ENCODE results near the gene TACR2. TPM values are rescaled to one million over a fixed set of nuclear protein-coding genes. Genes with fewer than 3 reads are reported as not detected.

TACR2 gene
- total and polyA plus RNA-seq, 4 donors: 0.31 to 2.5 (median 0.49) TPM; not detected in 1

DNA sequence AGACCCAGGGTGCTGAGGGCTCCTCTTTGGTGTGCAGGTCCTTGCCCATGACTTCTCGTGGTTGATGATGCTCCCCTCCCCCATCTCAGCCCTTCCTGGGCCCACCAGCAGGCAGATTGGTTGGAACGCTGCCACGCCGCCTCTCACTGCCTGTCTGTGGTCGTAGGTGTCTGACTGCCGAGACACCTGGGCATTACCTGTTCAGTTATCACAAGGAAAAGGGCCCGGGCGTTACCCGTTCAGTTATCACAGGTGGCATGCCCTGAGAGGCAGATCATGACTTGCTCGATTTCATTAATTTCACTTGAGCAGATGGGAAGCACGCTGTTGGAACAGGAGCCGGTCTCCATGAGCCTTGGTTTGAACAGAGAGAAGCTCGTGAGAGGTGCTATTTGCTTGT lies 42.5 kb downstream of the TACR2 start:
- H3K36me3 ChIP-seq (ENCODE audit: control insufficient read depth in 1 of 2, insufficient read depth in 2 of 2, low read length in 1 of 2): peaks cover 0 to 3% of the 10 kb centered on the region in 2 donors
- ATAC-seq (ENCODE audit: low FRiP score) (no peak), DNase-seq (no peak)
- 91% methylated on average over 12 to 13 of the region's 13 CpGs for WGBS, 2 donors
- intact Hi-C loops (cut with DNase I): no loop called here
- no peaks in the 10 kb centered on the region for H3K9me3 ChIP-seq (ENCODE audit: control insufficient read depth, low read length)
- no peak overlapping the region for H3K27ac ChIP-seq (ENCODE audit: low read depth in 1 of 2, low read length in 2 of 2)
- H3K4me1 ChIP-seq (ENCODE audit: control insufficient read depth in 1 of 2, insufficient read depth in 2 of 2, low read length in 2 of 2): no peaks in the 10 kb centered on the region
- H3K27me3 ChIP-seq (ENCODE audit: control insufficient read depth in 1 of 2, insufficient read depth in 2 of 2, low read length in 1 of 2): no peaks in the 10 kb centered on the region
- no peak overlapping the region for H3K4me3 ChIP-seq (ENCODE audit: low read length in 2 of 2)

- WGBS, 2 donors: 81 to 82% methylated on average over 9 of the region's 9 CpGs
- Histone ChIP-seq H3K9me3 (ENCODE audit: control insufficient read depth, low read length) (no peaks in the 10 kb centered on the region), H3K4me1 (ENCODE audit: control insufficient read depth in 1 of 2, insufficient read depth in 2 of 2, low read length in 2 of 2) (no peaks in the 10 kb centered on the region), H3K27ac (ENCODE audit: low read depth in 1 of 2, low read length in 2 of 2) (no peak overlapping the region), H3K36me3 (ENCODE audit: control insufficient read depth in 1 of 2, insufficient read depth in 2 of 2, low read length in 1 of 2) (peaks cover 0 to 4% of the 10 kb centered on the region in 2 donors), H3K4me3 (ENCODE audit: low read length in 2 of 2) (no peak overlapping the region), H3K27me3 (ENCODE audit: control insufficient read depth in 1 of 2, insufficient read depth in 2 of 2, low read length in 1 of 2) (no peaks in the 10 kb centered on the region)
- intact Hi-C loops (cut with DNase I): no loop called here
- DNase-seq (no peak), ATAC-seq (ENCODE audit: low FRiP score) (no peak)
These were observed 44.4 kb downstream of the TACR2 start for GRCh38 chr10:69372126-69372980.

DNA sequence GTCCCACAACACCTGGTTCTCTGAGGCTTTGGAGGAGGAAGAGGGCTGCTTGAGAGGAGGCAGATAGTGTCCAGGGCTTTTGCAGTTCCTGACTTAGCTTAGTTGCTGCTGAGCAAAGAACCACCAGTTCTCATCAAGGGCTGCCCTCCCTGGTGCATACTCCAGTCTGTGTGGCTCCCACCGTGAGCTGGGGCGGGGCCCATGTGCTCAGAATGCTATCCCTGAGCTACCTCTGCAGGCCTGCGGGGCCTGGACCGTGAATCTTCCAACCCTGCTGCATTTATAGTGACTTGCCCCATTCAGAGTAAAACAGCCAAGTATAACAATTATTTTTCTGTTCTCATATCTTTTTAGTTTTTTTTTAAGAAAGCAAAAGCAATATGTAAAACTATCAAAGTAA lies 49.2 kb downstream of the TACR2 start:
- peaks cover 0 to 4% of the 10 kb centered on the region in 2 donors for H3K36me3 ChIP-seq (ENCODE audit: control insufficient read depth in 1 of 2, insufficient read depth in 2 of 2, low read length in 1 of 2)
- peak overlapping the region in 1 of 2 donors; percentile 37 for H3K27ac ChIP-seq (ENCODE audit: low read depth in 1 of 2, low read length in 2 of 2)
- H3K4me1 ChIP-seq (ENCODE audit: control insufficient read depth in 1 of 2, insufficient read depth in 2 of 2, low read length in 2 of 2): peaks cover 0 to 3% of the 10 kb centered on the region in 2 donors
- ATAC-seq (ENCODE audit: low FRiP score) (no peak), DNase-seq (no peak)
- no peaks in the 10 kb centered on the region for H3K9me3 ChIP-seq (ENCODE audit: control insufficient read depth, low read length)
- H3K4me3 ChIP-seq (ENCODE audit: low read length in 2 of 2): no peak overlapping the region
- intact Hi-C loops (cut with DNase I): no loop called here
- H3K27me3 ChIP-seq (ENCODE audit: control insufficient read depth in 1 of 2, insufficient read depth in 2 of 2, low read length in 1 of 2): no peaks in the 10 kb centered on the region
- 25 to 27% methylated on average over 4 of the region's 4 CpGs for WGBS, 2 donors

DNA sequence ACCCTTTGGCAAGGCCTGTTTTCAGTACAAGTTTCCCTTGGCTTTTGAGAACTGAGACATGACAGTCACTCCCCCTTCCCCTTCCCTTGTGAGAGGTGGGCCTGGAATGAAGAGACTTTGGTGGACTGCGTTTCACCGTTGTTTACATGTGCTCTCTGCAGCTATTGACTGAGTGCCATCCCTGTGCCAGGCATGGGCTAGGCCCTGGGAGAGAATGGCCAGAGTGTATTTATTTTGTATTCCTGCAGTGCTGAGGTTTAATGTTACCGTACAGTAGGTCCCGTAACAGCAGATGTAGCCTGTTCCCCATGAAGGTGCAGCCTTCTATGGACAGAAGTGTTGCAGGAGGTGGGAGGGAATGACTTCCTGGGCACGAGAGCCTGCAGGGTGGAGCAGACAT lies 50.0 kb downstream of the TACR2 start:
- no peaks in the 10 kb centered on the region for H3K27me3 ChIP-seq (ENCODE audit: control insufficient read depth in 1 of 2, insufficient read depth in 2 of 2, low read length in 1 of 2)
- DNase-seq: no peak
- no peak overlapping the region for H3K4me3 ChIP-seq (ENCODE audit: low read length in 2 of 2)
- H3K36me3 ChIP-seq (ENCODE audit: control insufficient read depth in 1 of 2, insufficient read depth in 2 of 2, low read length in 1 of 2): peaks cover 0 to 4% of the 10 kb centered on the region in 2 donors
- ATAC-seq (ENCODE audit: low FRiP score): no peak
- WGBS, 2 donors: 43 to 53% methylated on average over 5 of the region's 5 CpGs
- H3K9me3 ChIP-seq (ENCODE audit: control insufficient read depth, low read length): no peaks in the 10 kb centered on the region
- H3K4me1 ChIP-seq (ENCODE audit: control insufficient read depth in 1 of 2, insufficient read depth in 2 of 2, low read length in 2 of 2): peaks cover 0 to 3% of the 10 kb centered on the region in 2 donors
- peak overlapping the region in 1 of 2 donors; percentile 14 for H3K27ac ChIP-seq (ENCODE audit: low read depth in 1 of 2, low read length in 2 of 2)
- intact Hi-C loops (cut with DNase I): no loop called here

DNA sequence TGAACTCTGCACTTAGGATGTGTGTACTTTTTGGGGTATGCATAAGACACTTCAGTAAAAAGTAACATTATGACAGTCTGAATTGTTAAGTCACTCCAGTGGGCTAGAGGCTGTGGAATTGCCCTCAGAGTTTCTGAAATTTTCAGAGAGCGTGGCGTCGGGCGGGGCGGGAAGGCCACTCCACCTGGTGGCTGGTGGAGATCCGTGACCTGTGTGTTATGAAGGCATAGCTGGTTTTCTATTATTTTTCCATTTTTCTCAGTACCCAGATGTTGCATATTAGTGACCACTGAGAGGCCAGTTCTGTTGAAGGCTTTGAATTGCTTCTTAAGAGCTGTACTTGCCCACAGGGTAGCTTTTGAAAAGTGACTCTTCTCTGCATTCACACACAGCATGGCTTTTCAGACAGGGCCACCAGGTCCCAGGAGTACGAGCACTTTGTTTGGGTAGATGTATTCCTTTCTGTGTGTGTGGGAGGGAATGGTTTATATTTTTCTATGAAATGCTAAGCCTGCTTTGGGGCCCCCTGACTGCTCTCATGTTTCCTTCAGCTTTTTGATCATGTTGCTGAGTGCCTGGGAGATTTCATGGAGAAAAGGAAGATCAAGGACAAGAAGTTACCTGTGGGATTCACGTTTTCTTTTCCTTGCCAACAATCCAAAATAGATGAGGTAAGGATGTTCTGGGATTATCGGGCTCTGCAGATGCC lies 52.3 kb downstream of the TACR2 start:
- peaks cover 5 to 13% of the 10 kb centered on the region in 2 donors for H3K4me1 ChIP-seq (ENCODE audit: control insufficient read depth in 1 of 2, insufficient read depth in 2 of 2, low read length in 2 of 2)
- WGBS, 2 donors: 74 to 78% methylated on average over 9 of the region's 9 CpGs
- ATAC-seq (ENCODE audit: low FRiP score): no peak
- H3K9me3 ChIP-seq (ENCODE audit: control insufficient read depth, low read length): no peaks in the 10 kb centered on the region
- no peak for DNase-seq
- intact Hi-C loops (cut with DNase I): loop anchor here in 1 of 2 donors (5.0 kb wide), 1 partner anchor 37 kb away; no protein-coding TSS in a partner anchor
- no peaks in the 10 kb centered on the region for H3K27me3 ChIP-seq (ENCODE audit: control insufficient read depth in 1 of 2, insufficient read depth in 2 of 2, low read length in 1 of 2)
- H3K27ac ChIP-seq (ENCODE audit: low read depth in 1 of 2, low read length in 2 of 2): peak overlapping the region in 1 of 2 donors; percentile 71
- H3K4me3 ChIP-seq (ENCODE audit: low read length in 2 of 2): no peak overlapping the region
- peaks cover 0 to 2% of the 10 kb centered on the region in 2 donors for H3K36me3 ChIP-seq (ENCODE audit: control insufficient read depth in 1 of 2, insufficient read depth in 2 of 2, low read length in 1 of 2)

GRCh38 chr10:69363666-69364065 lies 53.1 kb downstream of the TACR2 start:
- intact Hi-C loops (cut with DNase I): loop anchor here (2.0 to 5.0 kb wide), 3 partner anchors 31 to 45 kb away; no protein-coding TSS in a partner anchor
- 78 to 80% methylated on average over 5 of the region's 5 CpGs for WGBS, 2 donors
- Histone ChIP-seq H3K4me3 (ENCODE audit: low read length in 2 of 2) (no peak overlapping the region), H3K36me3 (ENCODE audit: control insufficient read depth in 1 of 2, insufficient read depth in 2 of 2, low read length in 1 of 2) (no peaks in the 10 kb centered on the region), H3K27ac (ENCODE audit: low read depth in 1 of 2, low read length in 2 of 2) (peak overlapping the region in 1 of 2 donors; percentile 97), H3K9me3 (ENCODE audit: control insufficient read depth, low read length) (no peaks in the 10 kb centered on the region), H3K4me1 (ENCODE audit: control insufficient read depth in 1 of 2, insufficient read depth in 2 of 2, low read length in 2 of 2) (peaks cover 5 to 13% of the 10 kb centered on the region in 2 donors), H3K27me3 (ENCODE audit: control insufficient read depth in 1 of 2, insufficient read depth in 2 of 2, low read length in 1 of 2) (no peaks in the 10 kb centered on the region)
- DNase-seq: no peak
- ATAC-seq (ENCODE audit: low FRiP score): no peak

DNA sequence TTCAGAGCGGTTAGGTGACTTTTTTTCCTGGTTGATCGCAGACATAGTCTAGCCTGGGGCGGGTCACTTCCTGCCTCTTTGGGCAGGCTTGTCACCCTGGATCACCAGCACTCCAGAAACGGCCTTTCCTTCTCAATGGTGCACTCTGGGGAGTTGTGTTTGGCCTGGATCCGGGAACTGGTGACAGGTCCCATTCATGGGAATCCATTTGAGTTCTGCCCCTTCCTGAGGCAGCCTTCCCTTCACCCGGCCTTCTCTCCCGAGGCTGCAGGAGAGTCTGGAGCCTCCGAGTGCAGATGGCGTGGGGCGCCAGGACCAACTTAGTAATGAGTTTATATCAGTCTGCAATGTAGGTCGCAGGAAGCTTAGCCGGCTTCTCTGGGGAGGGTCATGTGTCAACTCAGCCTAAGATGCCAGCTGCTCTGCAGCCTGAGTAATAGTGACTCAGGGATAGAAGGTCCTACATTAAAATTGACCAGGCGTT lies 54.2 kb downstream of the TACR2 start:
- peaks cover 5 to 13% of the 10 kb centered on the region in 2 donors for H3K4me1 ChIP-seq (ENCODE audit: control insufficient read depth in 1 of 2, insufficient read depth in 2 of 2, low read length in 2 of 2)
- H3K36me3 ChIP-seq (ENCODE audit: control insufficient read depth in 1 of 2, insufficient read depth in 2 of 2, low read length in 1 of 2): no peaks in the 10 kb centered on the region
- H3K27me3 ChIP-seq (ENCODE audit: control insufficient read depth in 1 of 2, insufficient read depth in 2 of 2, low read length in 1 of 2): no peaks in the 10 kb centered on the region
- H3K4me3 ChIP-seq (ENCODE audit: low read length in 2 of 2): no peak overlapping the region
- intact Hi-C loops (cut with DNase I): loop anchor here (2.0 to 5.0 kb wide), 3 partner anchors 30 to 44 kb away; no protein-coding TSS in a partner anchor
- no peaks in the 10 kb centered on the region for H3K9me3 ChIP-seq (ENCODE audit: control insufficient read depth, low read length)
- ATAC-seq (ENCODE audit: low FRiP score) (peak; percentile 80), DNase-seq (peak; percentile 90 to 91)
- 1 to 8% methylated on average over 13 of the region's 13 CpGs for WGBS, 2 donors
- H3K27ac ChIP-seq (ENCODE audit: low read depth in 1 of 2, low read length in 2 of 2): peak overlapping the region in 1 of 2 donors; percentile 97

DNA sequence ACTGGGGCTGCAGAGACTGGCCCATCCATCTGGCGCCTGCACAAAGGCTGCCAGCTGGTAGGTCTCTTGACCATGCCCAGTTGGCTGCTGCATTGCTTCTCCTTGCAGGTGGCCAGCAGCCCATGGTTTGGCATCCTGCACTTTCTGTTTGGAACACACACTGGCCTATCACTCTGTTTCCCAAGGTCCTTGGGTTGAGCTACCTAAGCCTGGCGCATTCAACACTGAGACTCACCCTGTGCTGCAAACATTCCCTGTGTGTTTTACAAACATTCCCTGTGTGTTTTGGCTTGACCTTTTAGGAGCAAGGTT lies 55.5 kb downstream of the TACR2 start:
- Histone ChIP-seq H3K4me3 (ENCODE audit: low read length in 2 of 2) (no peak overlapping the region), H3K9me3 (ENCODE audit: control insufficient read depth, low read length) (no peaks in the 10 kb centered on the region), H3K27ac (ENCODE audit: low read depth in 1 of 2, low read length in 2 of 2) (peak overlapping the region; percentile 72 to 98), H3K27me3 (ENCODE audit: control insufficient read depth in 1 of 2, insufficient read depth in 2 of 2, low read length in 1 of 2) (no peaks in the 10 kb centered on the region), H3K36me3 (ENCODE audit: control insufficient read depth in 1 of 2, insufficient read depth in 2 of 2, low read length in 1 of 2) (no peaks in the 10 kb centered on the region), H3K4me1 (ENCODE audit: control insufficient read depth in 1 of 2, insufficient read depth in 2 of 2, low read length in 2 of 2) (peaks cover 5 to 13% of the 10 kb centered on the region in 2 donors)
- intact Hi-C loops (cut with DNase I): loop anchor here in 1 of 2 donors (5.0 kb wide), 1 partner anchor 34 kb away; no protein-coding TSS in a partner anchor
- 70 to 82% methylated on average over 2 of the region's 2 CpGs for WGBS, 2 donors
- DNase-seq: no peak
- no peak for ATAC-seq (ENCODE audit: low FRiP score)
